GM21717 (cell line): ENCODE measurements around the gene B4GALNT1.
"Not testable (repeated sequence)": the region's sequence is repeated elsewhere in the genome, so short reads cannot be mapped to it uniquely, and the experiment has no call there.

Experiments used
- ATAC-seq: cut with Tn5 transposase; IDR thresholded peaks from one replicate; pipeline ENCODE4 v1.9.1; 2021; ENCODE audit warnings: mild to moderate bottlenecking, moderate library complexity; ENCODE audit not compliant: unreplicated experiment

Gene B4GALNT1

DNA sequence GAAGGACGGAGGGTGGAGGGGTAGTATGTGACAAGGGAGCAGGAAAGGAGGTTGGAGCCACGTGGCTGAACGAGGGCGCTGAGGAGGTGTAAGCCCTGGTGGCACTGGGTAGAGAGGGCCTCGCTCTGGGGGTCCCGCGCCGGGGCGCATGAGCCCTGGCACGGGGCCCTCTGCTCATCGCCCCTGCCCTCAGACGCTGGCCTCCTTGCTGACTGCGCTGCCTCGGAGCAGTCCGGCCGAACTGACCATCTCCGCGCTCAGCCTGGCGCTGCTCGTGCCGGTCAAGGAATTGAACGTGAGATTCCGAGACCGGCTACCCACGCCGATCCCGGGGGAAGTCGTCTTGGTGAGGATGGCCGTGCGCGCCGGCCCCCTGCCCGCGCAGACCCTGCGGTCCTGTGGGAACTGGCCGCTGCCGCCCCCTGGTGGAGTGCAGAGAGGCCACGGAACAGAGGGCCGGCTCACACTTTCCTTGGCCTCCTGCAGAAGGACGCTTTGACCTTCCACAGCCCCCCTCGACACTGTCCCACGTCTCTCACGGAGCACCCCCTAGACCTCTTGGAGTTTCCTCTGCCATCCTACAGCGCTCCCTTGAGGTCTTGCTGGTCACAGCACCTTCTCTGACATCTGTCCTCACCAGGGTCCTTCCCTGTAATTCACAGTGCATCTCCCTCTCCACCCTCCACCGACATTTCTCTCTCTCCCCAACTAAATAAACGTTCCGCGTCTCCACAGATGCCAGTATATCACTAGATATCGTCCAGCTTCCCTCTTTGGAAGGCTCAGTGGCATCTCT is 11.3 kb downstream of the B4GALNT1 start:
- no peak for ATAC-seq

DNA sequence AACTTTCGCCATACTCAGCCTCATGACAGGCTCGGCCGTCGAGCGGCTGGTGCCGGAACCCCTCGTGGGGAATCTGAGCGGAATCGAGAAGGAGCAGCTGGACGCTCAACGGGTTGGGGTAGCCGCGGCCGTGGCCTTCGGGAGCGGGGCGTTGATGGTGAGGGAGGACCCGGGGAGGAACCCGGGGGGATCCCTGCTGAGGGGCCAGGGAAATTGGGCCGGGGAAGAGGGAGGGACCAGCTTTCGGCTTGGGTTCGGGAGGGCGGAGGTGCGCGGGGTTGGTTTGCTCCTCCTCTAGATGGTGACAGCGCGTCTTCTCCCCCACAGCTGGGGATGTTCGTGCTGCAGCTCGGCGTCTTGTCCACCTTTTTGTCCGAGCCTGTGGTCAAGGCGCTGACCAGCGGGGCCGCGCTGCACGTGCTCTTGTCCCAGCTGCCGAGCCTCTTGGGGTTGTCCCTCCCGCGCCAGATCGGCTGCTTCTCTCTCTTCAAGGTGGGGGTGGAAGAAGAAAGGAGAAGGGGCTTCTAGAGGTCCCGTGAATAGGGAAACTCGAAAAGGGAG is 12.0 kb downstream of the B4GALNT1 start:
- ATAC-seq = no peak

DNA sequence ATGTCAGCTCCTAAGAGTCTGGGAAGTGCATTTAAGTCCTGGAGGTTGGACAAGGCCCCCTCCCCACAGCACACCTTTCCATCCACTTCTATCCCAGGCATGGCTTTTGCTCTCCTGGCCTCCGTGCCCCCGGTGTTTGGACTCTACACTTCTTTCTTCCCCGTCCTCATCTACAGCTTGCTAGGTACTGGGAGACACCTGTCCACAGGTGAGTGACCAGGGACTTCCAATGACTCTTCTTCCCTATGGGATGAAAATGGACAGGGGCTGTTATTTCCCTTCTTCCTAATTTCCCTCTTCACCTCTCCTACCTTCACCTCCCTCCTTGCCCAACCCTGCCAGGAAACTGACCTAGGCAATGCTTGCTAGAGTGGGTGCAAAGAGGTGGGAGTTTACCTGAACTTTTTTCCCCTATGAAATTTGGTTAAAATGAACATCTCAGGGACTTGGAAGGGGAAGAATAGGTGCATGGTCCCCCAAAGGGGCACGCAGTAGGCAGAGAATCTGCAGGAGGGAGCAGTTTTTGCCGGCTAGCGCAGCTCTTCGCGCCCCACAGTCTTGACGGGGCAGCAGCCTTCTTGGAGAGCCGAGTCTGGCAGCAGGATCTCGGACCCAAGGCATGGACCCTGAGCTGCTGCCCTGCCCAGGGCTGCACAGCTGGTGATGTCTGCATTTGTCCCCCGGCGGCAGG is 12.6 kb downstream of the B4GALNT1 start:
- no peak for ATAC-seq

DNA sequence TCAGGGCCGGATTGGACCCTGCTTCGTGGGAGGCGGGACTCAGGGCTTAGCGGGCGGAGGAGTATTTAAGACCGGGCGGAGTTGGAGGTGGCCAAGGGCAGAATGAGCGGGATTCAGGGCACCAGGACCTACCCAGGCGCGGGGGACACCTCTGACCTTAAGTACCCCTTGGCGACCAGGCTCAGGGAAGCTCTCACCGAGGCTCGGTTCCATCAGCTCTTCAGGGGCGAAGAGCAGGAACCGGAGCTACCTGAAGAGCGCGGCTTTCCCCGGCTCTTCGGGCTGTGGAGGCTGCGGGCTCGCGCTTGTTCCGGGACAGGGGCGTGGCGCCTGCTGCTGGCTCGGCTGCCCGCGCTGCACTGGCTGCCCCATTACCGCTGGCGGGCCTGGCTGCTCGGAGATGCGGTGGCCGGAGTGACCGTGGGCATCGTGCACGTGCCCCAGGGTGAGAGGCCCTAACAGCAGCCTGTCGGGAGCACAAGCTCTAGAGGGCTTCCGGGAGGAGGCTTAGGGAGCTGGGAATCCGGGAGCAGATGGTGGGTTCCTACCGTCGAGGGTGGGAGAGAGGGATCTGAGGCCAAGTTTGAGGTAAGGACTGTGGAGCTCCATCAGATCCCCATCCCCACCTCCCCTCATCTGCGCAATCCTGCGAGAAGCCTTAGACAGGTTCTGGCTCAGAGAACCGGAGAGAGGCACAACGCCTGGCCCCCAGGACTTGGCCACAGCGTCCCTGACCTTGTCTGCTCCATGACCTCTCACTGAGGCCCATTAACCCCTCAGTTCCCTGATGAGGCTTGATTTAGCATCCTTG is 13.4 kb downstream of the B4GALNT1 start:
- ATAC-seq = no peak

DNA sequence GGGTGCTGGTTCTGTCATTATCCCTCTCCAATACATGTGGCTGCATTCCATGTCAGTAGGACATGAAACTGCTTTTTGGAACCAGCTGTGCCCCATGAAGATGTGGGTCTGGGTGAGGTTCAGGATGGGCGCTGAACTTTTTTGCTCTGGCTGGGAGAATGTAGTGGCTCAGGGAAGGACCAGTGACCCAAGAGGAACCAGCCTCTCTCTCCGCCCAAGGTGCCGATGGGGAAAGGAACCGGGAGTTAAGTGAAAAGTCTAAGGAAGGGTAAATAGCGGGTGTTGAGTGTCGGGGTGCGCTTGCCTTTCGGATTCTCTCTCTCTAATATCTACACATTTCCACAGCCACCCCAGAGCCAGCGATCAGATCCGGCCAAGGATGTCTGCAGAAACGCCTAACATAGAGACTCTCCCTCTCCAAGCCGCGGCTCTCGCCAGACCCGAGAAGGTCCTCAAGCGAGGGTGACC is 14.0 kb downstream of the B4GALNT1 start:
- no peak for ATAC-seq

- ATAC-seq = not testable (repeated sequence)
Observed at GRCh38 chr12:57618431-57618830, 14.6 kb downstream of the B4GALNT1 start.

DNA sequence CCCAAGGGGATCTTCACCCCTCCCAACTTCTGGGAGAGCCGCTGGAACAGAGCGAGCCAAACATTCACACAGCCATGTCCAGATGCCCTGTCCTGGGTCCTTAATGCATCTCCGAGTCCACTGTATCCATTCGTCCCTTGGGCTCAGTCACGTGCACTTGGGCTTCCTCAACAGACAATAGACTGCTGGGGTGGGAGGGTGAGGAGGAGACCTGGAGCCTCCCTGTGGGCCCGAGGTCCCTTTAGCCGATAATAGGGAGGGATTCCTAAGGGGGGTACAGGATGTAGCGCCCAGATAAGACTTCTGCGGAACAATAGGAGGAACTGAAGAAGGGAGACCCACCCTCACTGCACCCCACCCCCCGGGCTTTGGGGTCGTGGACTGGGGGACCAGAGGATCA is 15.1 kb downstream of the B4GALNT1 start:
- ATAC-seq = no peak

DNA sequence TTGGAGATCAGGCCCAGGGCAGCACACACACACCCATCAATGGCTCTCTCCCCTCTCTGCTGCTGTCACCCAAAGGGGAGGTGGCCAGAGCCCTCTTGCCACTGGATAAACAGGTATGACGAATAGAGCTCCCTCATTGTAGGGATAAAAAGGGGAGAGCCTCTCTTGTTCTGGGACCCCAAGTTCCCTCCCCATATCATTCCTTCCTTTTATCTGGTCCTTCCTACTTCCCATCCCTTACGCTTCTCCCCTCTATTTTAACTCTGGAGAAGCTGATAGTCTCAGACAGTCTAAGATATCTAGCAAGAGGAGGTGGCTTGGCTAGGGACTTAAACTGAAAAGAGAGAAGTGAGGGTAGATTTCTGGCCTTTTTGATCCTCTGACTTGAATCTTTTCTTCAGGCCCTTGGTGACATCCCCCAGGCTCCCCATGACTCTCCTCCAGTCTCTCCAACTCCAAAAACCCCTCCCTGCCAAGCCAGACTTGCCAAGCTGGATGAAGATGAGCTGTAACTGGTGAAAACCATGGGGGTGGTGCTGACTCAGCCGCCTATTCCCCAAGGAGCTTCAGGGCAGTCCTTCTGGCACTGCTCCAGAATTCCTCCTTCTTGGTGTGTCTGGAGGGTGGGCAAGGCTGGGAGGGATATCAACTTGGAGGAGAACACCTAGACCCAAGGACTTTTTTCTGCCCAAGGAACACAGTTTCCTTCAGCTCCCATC is 16.5 kb downstream of the B4GALNT1 start:
- no peak for ATAC-seq

DNA sequence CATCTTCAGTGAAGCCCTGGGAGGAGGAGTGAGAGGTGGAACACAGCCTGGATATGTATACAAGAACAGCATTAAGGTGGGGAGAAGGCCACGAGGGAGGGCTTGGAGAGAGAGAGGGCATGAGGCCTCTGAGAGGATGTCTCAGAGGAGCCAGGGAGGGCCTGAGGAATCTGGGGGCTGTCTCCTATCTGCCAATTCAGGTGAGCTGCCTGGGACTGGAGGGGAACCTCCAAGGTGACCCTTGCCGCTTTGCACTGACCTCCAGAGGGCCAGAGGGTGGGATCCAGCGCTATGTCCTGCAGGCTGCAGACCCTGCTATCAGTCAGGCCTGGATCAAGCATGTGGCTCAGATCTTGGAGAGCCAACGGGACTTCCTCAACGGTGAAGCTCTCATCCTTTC is 17.4 kb downstream of the B4GALNT1 start:
- no peak for ATAC-seq

GRCh38 chr12:57614948-57615500 is 18.0 kb downstream of the B4GALNT1 start:
- ATAC-seq = no peak

DNA sequence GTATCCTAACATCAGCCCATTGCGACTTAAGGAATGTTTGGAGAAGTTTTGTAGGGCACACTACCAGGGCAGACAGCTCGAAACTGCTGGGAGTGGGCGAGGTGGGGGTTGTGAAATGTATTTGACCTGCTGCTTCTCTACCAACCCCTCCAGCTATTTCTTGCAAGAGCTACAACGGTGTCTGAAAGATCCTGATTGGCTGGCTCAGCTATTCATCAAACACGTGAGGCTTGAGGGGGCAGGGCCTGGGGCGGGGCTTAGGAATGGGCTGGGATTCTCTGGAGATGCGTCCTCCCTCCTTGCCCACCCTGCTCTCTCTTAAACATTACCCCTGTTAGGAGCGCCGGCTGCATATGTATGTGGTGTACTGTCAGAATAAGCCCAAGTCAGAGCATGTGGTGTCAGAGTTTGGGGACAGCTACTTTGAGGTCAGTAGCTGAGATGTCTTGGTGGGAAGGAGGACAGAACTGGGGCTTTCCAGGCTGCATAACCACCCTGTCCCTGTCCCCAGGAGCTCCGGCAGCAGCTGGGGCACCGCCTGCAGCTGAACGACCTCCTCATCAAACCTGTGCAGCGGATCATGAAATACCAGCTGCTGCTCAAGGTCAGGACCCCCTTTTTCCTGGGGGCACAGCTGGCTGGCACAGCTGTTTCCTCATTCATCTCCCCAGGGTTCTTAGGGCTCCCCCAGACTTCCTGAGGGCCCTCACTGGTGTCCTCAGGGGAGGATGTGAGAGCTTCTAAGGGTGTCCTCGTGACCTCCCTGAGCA is 18.6 kb downstream of the B4GALNT1 start:
- no peak for ATAC-seq

- no peak for ATAC-seq
Observed at GRCh38 chr12:57613427-57614109, 19.4 kb downstream of the B4GALNT1 start.

DNA sequence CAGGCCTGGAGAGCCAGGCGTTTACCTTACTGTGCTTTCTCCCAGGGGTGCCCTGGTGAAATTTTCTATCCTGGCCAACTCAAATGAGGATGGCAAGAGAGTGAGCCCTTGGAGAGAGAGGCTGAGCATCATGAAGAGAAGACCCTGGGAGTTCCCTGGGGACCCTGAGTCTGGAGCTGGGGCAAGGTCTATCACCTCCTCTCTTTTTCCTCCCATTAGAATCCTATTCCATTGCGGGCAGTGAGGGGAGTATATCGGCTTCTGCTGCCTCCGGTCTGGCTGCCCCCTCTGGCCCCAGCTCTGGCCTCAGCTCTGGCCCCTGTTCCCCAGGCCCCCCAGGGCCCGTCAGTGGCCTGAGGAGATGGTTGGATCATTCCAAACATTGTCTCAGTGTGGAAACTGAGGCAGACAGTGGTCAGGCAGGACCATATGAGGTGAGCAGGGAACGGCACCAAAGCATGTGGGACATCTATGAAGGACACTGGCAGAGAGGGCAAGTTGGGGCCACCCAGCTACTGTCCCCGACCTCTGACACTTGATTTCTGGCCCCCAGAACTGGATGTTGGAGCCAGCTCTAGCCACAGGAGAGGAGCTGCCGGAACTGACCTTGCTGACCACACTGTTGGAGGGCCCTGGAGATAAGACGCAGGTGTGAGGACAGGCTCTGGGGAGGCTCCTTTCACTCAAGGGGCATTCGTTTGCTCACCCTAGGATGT is 20.1 kb downstream of the B4GALNT1 start:
- no peak for ATAC-seq

DNA sequence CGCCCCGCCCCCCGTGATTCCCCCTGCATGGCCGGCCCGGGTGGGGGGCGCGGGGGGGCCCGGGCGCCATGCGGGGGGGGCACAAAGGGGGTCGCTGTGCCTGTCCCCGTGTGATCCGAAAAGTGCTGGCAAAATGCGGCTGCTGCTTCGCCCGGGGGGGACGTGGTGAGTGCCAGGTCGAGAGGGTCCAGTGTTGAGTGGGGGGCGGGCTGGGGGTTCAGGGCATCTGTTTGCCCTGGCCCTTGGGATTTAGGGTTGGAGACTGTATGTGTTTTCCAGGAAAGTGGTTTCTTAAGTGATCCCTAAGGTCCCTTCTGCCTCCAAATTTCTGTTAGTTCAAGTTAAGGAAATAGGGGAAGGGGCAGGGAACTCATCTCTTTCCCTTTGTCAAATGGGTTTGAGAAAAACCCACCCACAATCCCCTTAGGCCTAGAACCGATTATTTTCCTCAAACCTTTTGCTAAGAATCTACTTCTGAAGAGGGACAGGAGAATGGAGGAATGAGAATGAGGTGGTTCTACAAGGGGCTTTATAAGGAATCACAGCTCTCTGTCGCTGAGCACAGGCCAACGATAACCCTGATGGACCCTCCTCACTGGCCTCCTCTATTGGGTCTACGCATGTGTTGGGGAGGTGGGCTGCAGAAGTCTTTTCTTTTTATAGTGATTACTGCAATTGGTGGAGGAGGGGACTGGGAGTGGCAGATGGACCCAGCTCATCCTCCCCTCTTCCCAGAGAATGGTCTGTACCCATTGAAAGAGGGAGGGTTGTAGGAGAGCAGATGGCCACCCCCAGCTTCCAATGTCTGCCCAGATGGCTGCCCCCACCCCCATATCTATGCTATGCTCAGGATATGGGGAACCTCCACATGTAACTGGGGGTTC is 20.9 kb downstream of the B4GALNT1 start:
- ATAC-seq = no peak

- ATAC-seq = no peak
Observed at GRCh38 chr12:57611108-57611826, 21.7 kb downstream of the B4GALNT1 start, which contains the start of gene ARHGEF25. ARHGEF25 (plus strand) TSS chr12:57611435; CDS start chr12:57611895, 460 bp downstream.

DNA sequence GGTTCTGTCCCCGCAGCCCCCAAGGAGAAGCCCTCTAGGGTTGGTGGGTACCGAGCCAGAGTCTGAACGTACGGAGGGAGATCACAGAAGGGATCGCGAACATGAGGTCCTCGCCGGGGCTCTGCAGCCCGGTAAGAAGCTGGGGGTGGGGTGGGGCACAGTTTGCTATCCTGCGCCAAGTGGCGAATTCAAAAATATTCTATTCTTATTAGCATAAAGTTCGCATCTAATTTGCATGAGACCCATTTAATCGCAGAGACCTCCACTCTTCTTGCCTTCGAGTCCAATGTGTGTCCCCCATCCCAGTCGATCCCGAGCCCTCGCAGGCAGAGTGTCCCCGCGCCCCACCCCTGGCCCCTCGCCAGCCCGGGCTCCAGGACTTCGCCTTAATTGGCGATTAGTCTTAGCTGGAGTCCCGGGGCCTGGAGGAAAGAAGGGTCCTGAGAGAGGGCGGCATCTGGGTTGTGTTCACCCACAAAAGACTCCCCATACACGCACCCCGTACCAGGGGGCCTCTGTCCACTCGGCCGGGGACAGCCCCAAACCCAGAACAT is 22.4 kb downstream of the B4GALNT1 start:
- ATAC-seq = no peak
